Esophagus muscularis mucosa (tissue), 4 donors: ENCODE results near the gene ATP4A. TPM values are rescaled to one million over a fixed set of nuclear protein-coding genes. Genes with fewer than 3 reads are reported as not detected.

Experiments used
- DNase-seq: peaks from one replicate; pipeline ENCODE4 v3.0.0-alpha.2; 2017; ENCODE audit errors: extremely low spot score
- H3K27ac ChIP-seq, 4 donors: fragments of 200-600 bp; sonication (generic); replicated peaks in 1 of 4; 1 replicate in 3 of 4; 2 replicates in 1 of 4; pipeline ENCODE4 v1.5.1; 2016 to 2019; ENCODE audit warnings: mild to moderate bottlenecking in 1 of 4
- H3K27me3 ChIP-seq, 4 donors: fragments of 200-600 bp; sonication (generic); one replicate each; pipeline versions ENCODE4 v1.5.1 to v1.6.0; 2016 to 2019
- H3K36me3 ChIP-seq, 4 donors: fragments of 200-600 bp; sonication (generic); one replicate each; pipeline ENCODE4 v1.5.1; 2016 to 2019
- H3K4me1 ChIP-seq, 4 donors: fragments of 200-600 bp; sonication (generic); one replicate each; pipeline ENCODE4 v1.5.1; 2016 to 2019
- H3K4me3 ChIP-seq, 4 donors: fragments of 200-600 bp; sonication (generic); 1 replicate in 2 of 4; 2 replicates in 2 of 4; pipeline ENCODE4 v1.5.1; 2016 to 2019; ENCODE audit warnings: mild to moderate bottlenecking in 4 of 4, moderate library complexity in 1 of 4
- H3K9me3 ChIP-seq, 4 donors: fragments of 200-600 bp; sonication (generic); 1 replicate in 3 of 4; 2 replicates in 1 of 4; pipeline ENCODE4 v1.5.1; 2016 to 2019
- CTCF ChIP-seq, 3 experiments: fragments of 200-600 bp in 2 of 3; fragments of 450-650 bp in 1 of 3; sonication (generic) in 2 of 3; IDR thresholded peaks; one replicate each; pipeline ENCODE4 v1.5.1; 2017 to 2019; ENCODE audit warnings: antibody characterized with exemption in 3 of 3, mild to moderate bottlenecking in 2 of 3, moderate library complexity in 1 of 3
- EP300 ChIP-seq: sonication (generic); formaldehyde crosslinking; IDR thresholded peaks from one replicate; pipeline ENCODE4 v1.6.1; 2017; ENCODE audit warnings: antibody characterized with exemption
- POLR2A ChIP-seq: fragments of 450-650 bp; IDR thresholded peaks from one replicate; pipeline ENCODE4 v1.6.1; 2017; ENCODE audit warnings: antibody characterized with exemption, moderate library complexity, mild to moderate bottlenecking, low read depth
- POLR2AphosphoS5 ChIP-seq, 2 donors: sonication (generic); formaldehyde crosslinking; IDR thresholded peaks; one replicate each; pipeline ENCODE4 v1.6.1; 2017; ENCODE audit warnings: antibody characterized with exemption in 2 of 2
- WGBS: methylation state at CpG from one replicate; pipeline ENCODE4 v1.1.5; 2018; 5-methylcytosine and 5-hydroxymethylcytosine counted together
- intact Hi-C: fragments of 100-400 bp; cut with DNase I; formaldehyde crosslinking; loops from one replicate; pipeline ENCODE4 v1.15.1; 2023
- total RNA-seq, 4 donors: library from RNA; depleted of rRNA; stranded (reverse); fragments of >200 nt; gene quantifications; one replicate each; pipeline versions ENCODE4 v1.1.0 to v1.2.1, GENCODE V29; 2016

ATP4A gene
- total RNA-seq, 4 donors from 2014 or later = not detected

- no peaks in the 10 kb centered on the region for H3K9me3 ChIP-seq
- H3K27ac ChIP-seq = peak overlapping the region in 3 of 4 donors; percentile 81 to 87 (median 84)
- no peak for TF ChIP-seq EP300
- no peak for TF ChIP-seq CTCF (IDR thresholded peaks at IDR 0.05)
- WGBS = 66% methylated on average over 3 of the region's 3 CpGs
- H3K27me3 ChIP-seq = no peaks in the 10 kb centered on the region
- peaks cover 4 to 27% (median 16%) of the 10 kb centered on the region in 4 donors for H3K36me3 ChIP-seq
- H3K4me3 ChIP-seq = peak overlapping the region; percentile 79 to 89 (median 84)
- DNase-seq = no peak
- H3K4me1 ChIP-seq = peaks cover 16 to 38% (median 28%) of the 10 kb centered on the region in 4 donors
- intact Hi-C loops = no loop called here
Observed at GRCh38 chr19:35544110-35544802, 19.2 kb downstream of the ATP4A start.

- 95% methylated on average over 8 of the region's 15 CpGs for WGBS
- no peaks in the 10 kb centered on the region for H3K9me3 ChIP-seq
- no peak overlapping the region for H3K27ac ChIP-seq
- no peaks in the 10 kb centered on the region for H3K27me3 ChIP-seq
- intact Hi-C loops = no loop called here
- peaks cover 16 to 33% (median 28%) of the 10 kb centered on the region in 4 donors for H3K4me1 ChIP-seq
- no peak overlapping the region for H3K4me3 ChIP-seq
- TF ChIP-seq POLR2AphosphoS5 (IDR thresholded peaks at IDR 0.05) = no peak
- peaks cover 4 to 27% (median 14%) of the 10 kb centered on the region in 4 donors for H3K36me3 ChIP-seq
- no peak for DNase-seq
Observed at GRCh38 chr19:35543280-35544109, 20.0 kb downstream of the ATP4A start.

DNA sequence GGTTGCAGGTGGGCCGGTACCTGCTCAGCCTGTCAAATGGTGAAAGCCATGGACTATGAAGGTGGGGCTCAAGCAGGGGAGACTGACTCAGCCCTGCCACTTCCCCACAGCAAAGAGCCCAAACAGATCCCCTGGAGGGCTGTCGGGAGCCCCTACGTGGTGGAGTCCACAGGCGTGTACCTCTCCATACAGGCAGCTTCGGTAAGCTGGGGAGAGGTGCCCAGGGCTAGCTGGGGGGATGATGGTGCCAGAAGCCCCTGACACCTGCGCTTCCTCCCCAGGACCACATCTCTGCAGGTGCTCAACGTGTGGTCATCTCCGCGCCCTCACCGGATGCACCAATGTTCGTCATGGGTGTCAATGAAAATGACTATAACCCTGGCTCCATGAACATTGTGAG is 21.2 kb downstream of the ATP4A start:
- WGBS = 91% methylated on average over 6 of the region's 11 CpGs
- Histone ChIP-seq H3K36me3 (peaks cover 0 to 15% (median 5%) of the 10 kb centered on the region in 4 donors), H3K9me3 (no peaks in the 10 kb centered on the region), H3K4me1 (peaks cover 16 to 29% (median 24%) of the 10 kb centered on the region in 4 donors), H3K27me3 (no peaks in the 10 kb centered on the region), H3K27ac (no peak overlapping the region), H3K4me3 (no peak overlapping the region)
- intact Hi-C loops = no loop called here
- no peak for DNase-seq
- TF ChIP-seq POLR2A = no peak
- no peak for TF ChIP-seq POLR2AphosphoS5 (IDR thresholded peaks at IDR 0.05)
- TF ChIP-seq CTCF (IDR thresholded peaks at IDR 0.05) = no peak

DNA sequence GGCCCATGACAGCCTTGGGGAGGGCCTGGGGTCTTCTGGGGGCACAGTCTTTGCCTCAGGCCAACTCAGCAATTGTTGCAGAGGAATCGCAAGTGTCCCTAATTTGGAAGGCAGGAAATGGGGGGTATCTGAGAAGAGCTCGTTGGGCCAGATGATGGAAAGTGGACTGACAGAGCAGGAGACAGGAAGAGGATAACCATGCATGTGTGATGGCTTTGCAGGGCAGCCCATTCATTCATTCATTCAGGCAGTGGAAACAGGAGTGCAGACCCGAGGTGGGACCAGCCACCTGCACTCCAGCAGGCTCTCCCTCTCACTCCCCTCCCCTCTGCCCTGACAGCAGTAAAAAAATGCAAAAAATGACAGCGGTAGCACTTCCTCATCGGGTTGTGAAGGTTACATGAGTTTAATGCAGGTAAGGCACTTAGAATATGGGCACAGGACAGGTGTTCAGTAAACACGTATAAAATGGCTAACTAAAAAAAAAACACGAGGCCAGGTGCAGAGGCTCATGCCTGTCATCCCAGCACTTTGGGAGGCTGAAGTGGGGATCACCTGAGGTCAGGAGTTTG is 23.0 kb downstream of the ATP4A start:
- no peak overlapping the region for H3K4me3 ChIP-seq
- H3K27me3 ChIP-seq = peaks cover 0 to 10% (median 0%) of the 10 kb centered on the region in 4 donors
- WGBS = 78% methylated on average over 6 of the region's 7 CpGs
- TF ChIP-seq CTCF (IDR thresholded peaks at IDR 0.05) (no peak), POLR2AphosphoS5 (IDR thresholded peaks at IDR 0.05) (no peak), EP300 (no peak), POLR2A (no peak)
- no peaks in the 10 kb centered on the region for H3K9me3 ChIP-seq
- no peak for DNase-seq
- H3K36me3 ChIP-seq = peaks cover 0 to 9% (median 0%) of the 10 kb centered on the region in 4 donors
- no peak overlapping the region for H3K27ac ChIP-seq
- H3K4me1 ChIP-seq = peaks cover 7 to 14% (median 10%) of the 10 kb centered on the region in 4 donors
- intact Hi-C loops = no loop called here

GRCh38 chr19:35539850-35540249 is 23.6 kb downstream of the ATP4A start:
- DNase-seq = no peak
- H3K36me3 ChIP-seq = peaks cover 0 to 9% (median 0%) of the 10 kb centered on the region in 4 donors
- H3K4me3 ChIP-seq = no peak overlapping the region
- no peak overlapping the region for H3K27ac ChIP-seq
- H3K4me1 ChIP-seq = peaks cover 6 to 11% (median 9%) of the 10 kb centered on the region in 4 donors
- H3K27me3 ChIP-seq = peaks cover 0 to 12% (median 0%) of the 10 kb centered on the region in 4 donors
- intact Hi-C loops = no loop called here
- 85% methylated on average over 8 of the region's 12 CpGs for WGBS
- H3K9me3 ChIP-seq = no peaks in the 10 kb centered on the region
- TF ChIP-seq CTCF (IDR thresholded peaks at IDR 0.05) (no peak), POLR2AphosphoS5 (IDR thresholded peaks at IDR 0.05) (no peak), POLR2A (no peak), EP300 (no peak)
